H1 (cell line): ENCODE results near the gene ARHGEF26.

Experiments used
- EGR1 ChIP-seq: IDR thresholded peaks from 2 replicates; pipeline ENCODE4 v1.6.1; 2011; ENCODE audit warnings: low read depth, low read length, borderline replicate concordance
- EZH2 ChIP-seq: fragments of 200-600 bp; sonication (generic); IDR thresholded peaks from 2 replicates; pipeline ENCODE4 v1.7.1; 2012; ENCODE audit warnings: low read depth, mild to moderate bottlenecking, moderate library complexity, low read length, inconsistent platforms; ENCODE audit not compliant: severe bottlenecking
- FOSL1 ChIP-seq: IDR thresholded peaks from 2 replicates; pipeline ENCODE4 v1.6.1; 2011; ENCODE audit warnings: mild to moderate bottlenecking, low read depth, low read length, moderate library complexity; ENCODE audit not compliant: insufficient read depth
- JUND ChIP-seq: IDR thresholded peaks from 2 replicates; pipeline ENCODE4 v1.6.1; 2011; ENCODE audit warnings: mild to moderate bottlenecking, improper control_type of control experiment, low read length
- KDM1A ChIP-seq: fragments of 200-600, 300-600 bp; sonication (generic); IDR thresholded peaks from 2 replicates; pipeline ENCODE4 v1.7.1; 2016; ENCODE audit warnings: mild to moderate bottlenecking, low read length, borderline replicate concordance
- KDM5A ChIP-seq: fragments of 200-600 bp; IDR thresholded peaks from 2 replicates; pipeline ENCODE4 v1.7.1; 2012; ENCODE audit warnings: mild to moderate bottlenecking, low read length, inconsistent platforms, mixed read lengths
- NRF1 ChIP-seq: IDR thresholded peaks from 2 replicates; pipeline ENCODE4 v1.6.1; 2011; ENCODE audit warnings: mild to moderate bottlenecking, low read depth, low read length, improper control_type of control experiment
- POLR2A ChIP-seq, 2 experiments: IDR thresholded peaks; 1 replicate in 1 of 2; 2 replicates in 1 of 2; pipeline ENCODE4 v1.6.1; 2011; ENCODE audit warnings: low read depth in 2 of 2, low read length in 2 of 2, mild to moderate bottlenecking in 2 of 2; ENCODE audit errors: control extremely low read depth in 1 of 2
- POLR2AphosphoS5 ChIP-seq: IDR thresholded peaks from 2 replicates; pipeline ENCODE4 v1.6.1; 2011; ENCODE audit warnings: low read depth, low read length
- RAD21 ChIP-seq, 2 experiments: IDR thresholded peaks in 1 of 2; conservative IDR thresholded peaks in 1 of 2; 2 replicates each; pipeline ENCODE4 v1.6.1; 2011; ENCODE audit warnings: low read depth in 2 of 2, low read length in 2 of 2, improper control_type of control experiment in 1 of 2, inconsistent platforms in 1 of 2, mild to moderate bottlenecking in 1 of 2, moderate library complexity in 1 of 2
- SRF ChIP-seq: IDR thresholded peaks from 2 replicates; pipeline ENCODE4 v1.6.1; 2011; ENCODE audit warnings: mild to moderate bottlenecking, low read depth, low read length, moderate library complexity
- USF2 ChIP-seq: IDR thresholded peaks from 2 replicates; pipeline ENCODE4 v1.6.1; 2011; ENCODE audit warnings: low read length, improper control_type of control experiment
- TF ChIP-seq, protein P1 (sequence below), 3 experiments: IDR thresholded peaks; 1 replicate in 2 of 3; 2 replicates in 1 of 3; pipeline versions ENCODE4 v1.5.1 to v1.6.1; 2011; ENCODE audit warnings: low read length in 3 of 3, mild to moderate bottlenecking in 3 of 3, inconsistent platforms in 2 of 3, low read depth in 1 of 3, moderate library complexity in 1 of 3; ENCODE audit not compliant: insufficient read depth in 1 of 3; ENCODE audit errors: control extremely low read depth in 1 of 3

DNA sequence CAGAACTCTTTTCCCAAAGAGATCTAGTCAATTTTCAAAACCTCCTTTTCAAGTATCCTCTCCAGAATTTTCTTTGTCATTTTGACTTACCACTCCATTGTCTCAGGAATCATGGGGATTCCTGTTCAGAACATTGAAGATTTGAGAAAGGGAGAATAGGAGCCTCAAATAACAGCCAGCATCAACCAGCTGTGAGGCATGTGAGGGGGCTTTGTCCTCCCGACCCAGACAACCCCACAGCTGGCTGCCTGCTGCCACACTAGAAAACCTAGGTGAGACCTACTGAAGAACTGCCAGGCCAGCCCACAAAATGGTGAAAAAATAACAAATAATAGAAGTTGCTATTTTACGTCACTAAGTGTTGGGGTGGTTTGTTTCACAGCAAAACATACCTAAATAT lies 5.9 kb upstream of the ARHGEF26 start:
- no peak for TF ChIP-seq KDM1A
- no peak for TF ChIP-seq SRF
- TF ChIP-seq, protein P1, sequence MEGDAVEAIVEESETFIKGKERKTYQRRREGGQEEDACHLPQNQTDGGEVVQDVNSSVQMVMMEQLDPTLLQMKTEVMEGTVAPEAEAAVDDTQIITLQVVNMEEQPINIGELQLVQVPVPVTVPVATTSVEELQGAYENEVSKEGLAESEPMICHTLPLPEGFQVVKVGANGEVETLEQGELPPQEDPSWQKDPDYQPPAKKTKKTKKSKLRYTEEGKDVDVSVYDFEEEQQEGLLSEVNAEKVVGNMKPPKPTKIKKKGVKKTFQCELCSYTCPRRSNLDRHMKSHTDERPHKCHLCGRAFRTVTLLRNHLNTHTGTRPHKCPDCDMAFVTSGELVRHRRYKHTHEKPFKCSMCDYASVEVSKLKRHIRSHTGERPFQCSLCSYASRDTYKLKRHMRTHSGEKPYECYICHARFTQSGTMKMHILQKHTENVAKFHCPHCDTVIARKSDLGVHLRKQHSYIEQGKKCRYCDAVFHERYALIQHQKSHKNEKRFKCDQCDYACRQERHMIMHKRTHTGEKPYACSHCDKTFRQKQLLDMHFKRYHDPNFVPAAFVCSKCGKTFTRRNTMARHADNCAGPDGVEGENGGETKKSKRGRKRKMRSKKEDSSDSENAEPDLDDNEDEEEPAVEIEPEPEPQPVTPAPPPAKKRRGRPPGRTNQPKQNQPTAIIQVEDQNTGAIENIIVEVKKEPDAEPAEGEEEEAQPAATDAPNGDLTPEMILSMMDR (IDR thresholded peaks at IDR 0.05; ENCODE audit: control extremely low read depth in 1 of 3, insufficient read depth in 1 of 3, low read depth in 1 of 3, low read length in 3 of 3): no peak
- TF ChIP-seq EGR1: no peak
- TF ChIP-seq KDM5A: no peak
- TF ChIP-seq FOSL1: no peak
- no peak for TF ChIP-seq POLR2AphosphoS5
- TF ChIP-seq POLR2A (IDR thresholded peaks at IDR 0.05; ENCODE audit: control extremely low read depth in 1 of 2, low read depth in 2 of 2, low read length in 2 of 2): no peak
- no peak for TF ChIP-seq NRF1
- no peak for TF ChIP-seq JUND
- no peak for TF ChIP-seq RAD21 (IDR thresholded peaks at IDR 0.05 in 1 of 2, conservative IDR thresholded peaks at IDR 0.05 in 1 of 2; ENCODE audit: low read depth in 2 of 2, low read length in 2 of 2)
- no peak for TF ChIP-seq EZH2
- TF ChIP-seq USF2: no peak
